ENCODE results near the gene PEPD. TPM values are rescaled to one million over a fixed set of nuclear protein-coding genes. Genes with fewer than 3 reads are reported as not detected.

Gene PEPD
- total and polyA plus RNA-seq, 2 of the 4 experiments (the other 2 are of a cell fraction): 36.7 to 88.4 TPM

- WGBS, 2 experiments (ENCODE audit: extremely low coverage in 2 of 2, insufficient read length in 1 of 2): 0% methylated on average over 1 of the region's 9 CpGs; no CpG with 5 or more reads in 1 of the 2 experiments
Measured at GRCh38 chr19:33545217-33545981, 23.8 kb upstream of the PEPD start.

More at GRCh38 chr19:33545217-33545981, 23.8 kb upstream of the PEPD start:
- Histone ChIP-seq H3K36me3 (ENCODE audit: control insufficient read depth, insufficient read depth, low read length) (no peaks in the 10 kb centered on the region), H2BK120ac (ENCODE audit: low read depth, low read length) (no peak overlapping the region), H4K91ac (ENCODE audit: insufficient read depth, low read depth, low read length) (no peak overlapping the region), H2BK20ac (ENCODE audit: low read depth, low read length) (no peak overlapping the region), H3K14ac (replicated peaks; ENCODE audit: low read depth, low read length) (no peak overlapping the region), H4K20me1 (ENCODE audit: insufficient read depth, low read length) (no peaks in the 10 kb centered on the region), H2AFZ (replicated peaks; ENCODE audit: low read length, poor library complexity) (no peak overlapping the region), H3K79me1 (ENCODE audit: low read depth in 1 of 2, low read length in 2 of 2) (no peaks in the 10 kb centered on the region), H3K27ac (ENCODE audit: insufficient read depth, low read length) (no peak overlapping the region), H2BK5ac (ENCODE audit: low read depth, low read length, poor library complexity, severe bottlenecking) (no peak overlapping the region), H3K4me1 (ENCODE audit: control insufficient read depth, insufficient read depth, low read length) (no peaks in the 10 kb centered on the region), H3K9ac (ENCODE audit: low read depth, low read length) (no peak overlapping the region), H3K4me2 (ENCODE audit: low read depth, low read length) (no peak overlapping the region), H3K56ac (ENCODE audit: extremely low read depth, insufficient read depth, low read length) (no peak overlapping the region), H3K4ac (ENCODE audit: low read depth, low read length) (no peak overlapping the region), H3K9me1 (ENCODE audit: insufficient read depth, low read length) (no peaks in the 10 kb centered on the region), H2BK15ac (ENCODE audit: low read depth, low read length) (no peak overlapping the region), H3K27me3 (ENCODE audit: control insufficient read depth, insufficient read depth, low read length) (no peaks in the 10 kb centered on the region), H3K9me3 (ENCODE audit: control insufficient read depth, insufficient read depth, low read length) (no peaks in the 10 kb centered on the region), H4K8ac (ENCODE audit: low read depth in 2 of 2, low read length in 2 of 2) (no peak overlapping the region), H2AK5ac (ENCODE audit: low read depth, low read length) (no peak overlapping the region), H4K5ac (ENCODE audit: low read depth, low read length) (no peak overlapping the region), H3K4me3 (ENCODE audit: insufficient read depth, low read depth, low read length) (no peak overlapping the region), H3K23ac (ENCODE audit: low read depth, low read length) (no peak overlapping the region), H3K18ac (ENCODE audit: low read depth, low read length) (no peak overlapping the region), H2AK9ac (replicated peaks; ENCODE audit: low read depth, low read length, poor library complexity) (no peak overlapping the region)
- DNase-seq (no peak), ATAC-seq (ENCODE audit: low read depth) (no peak)
- in situ Hi-C loops (cut with MboI; ENCODE audit: low sequenced_read_pairs) (no loop called here), dilution Hi-C loops (cut with HindIII; ENCODE audit: low sequenced_read_pairs, unreplicated experiment) (no loop called here), intact Hi-C loops (cut with micrococcal nuclease) (no loop called here)
- POLR2A ChIA-PET (ENCODE audit: unreplicated experiment): no interaction called here
- BruUV-seq (replicated peaks): no TSS peak
- CTCF ChIA-PET: no interaction called here
- TF ChIP-seq MXI1 (IDR thresholded peaks at IDR 0.05; ENCODE audit: borderline replicate concordance, low read depth, low read length) (no peak), RAD21 (IDR thresholded peaks at IDR 0.05; ENCODE audit: low read length) (no peak), RCOR1 (IDR thresholded peaks at IDR 0.05; ENCODE audit: insufficient replicate concordance, low read length) (no peak), MAZ (IDR thresholded peaks at IDR 0.05; ENCODE audit: borderline replicate concordance, low read depth, low read length) (no peak), CTCF (conservative IDR thresholded peaks at IDR 0.05; ENCODE audit: low read depth, low read length) (no peak), ELK1 (IDR thresholded peaks at IDR 0.05; ENCODE audit: borderline replicate concordance, low read depth, low read length) (no peak), BHLHE40 (IDR thresholded peaks at IDR 0.05; ENCODE audit: low read depth, low read length) (no peak), RFX5 (IDR thresholded peaks at IDR 0.05; ENCODE audit: low read depth, low read length) (no peak), USF2 (IDR thresholded peaks at IDR 0.05; ENCODE audit: low read depth, low read length) (no peak)
